Measurements from ENCODE around the gene RNPS1.
A peak's percentile ranks its signal among the peaks of the same experiment; 100 is the strongest.

DNA sequence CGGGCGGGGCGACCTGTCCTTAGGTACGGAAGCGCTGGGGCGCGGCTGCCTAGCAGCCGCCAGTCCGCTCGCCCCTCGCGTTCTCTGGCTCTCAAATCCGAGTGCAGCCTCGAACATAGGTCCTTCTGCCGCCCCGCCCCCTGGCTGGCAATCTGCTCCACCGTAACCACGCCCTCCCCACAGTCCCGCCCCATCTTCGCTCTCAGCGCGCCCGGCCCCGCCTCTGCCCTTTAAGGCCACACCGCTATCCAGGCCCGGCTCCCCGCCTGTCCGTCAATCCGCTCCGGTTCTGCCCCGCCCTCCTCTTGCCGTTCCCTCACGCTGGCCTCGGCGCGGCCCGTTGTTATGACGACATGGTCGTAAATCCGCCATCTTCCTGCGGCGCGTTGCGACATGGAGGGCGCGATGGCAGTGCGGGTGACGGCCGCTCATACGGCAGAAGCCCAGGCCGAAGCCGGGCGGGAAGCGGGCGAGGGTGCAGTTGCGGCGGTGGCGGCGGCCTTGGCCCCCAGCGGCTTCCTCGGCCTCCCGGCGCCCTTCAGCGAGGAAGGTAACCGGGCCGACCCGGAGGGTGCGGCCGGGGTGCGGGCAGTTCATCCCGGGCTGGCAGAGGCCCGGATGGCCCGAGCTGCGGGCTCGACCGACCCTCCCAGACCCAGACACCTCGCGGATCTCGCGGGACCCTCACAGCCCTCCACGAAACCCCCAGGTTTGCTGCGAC lies 44.5 kb downstream of the RNPS1 start, which contains the start of gene E4F1:
- TF ChIP-seq, protein P1, sequence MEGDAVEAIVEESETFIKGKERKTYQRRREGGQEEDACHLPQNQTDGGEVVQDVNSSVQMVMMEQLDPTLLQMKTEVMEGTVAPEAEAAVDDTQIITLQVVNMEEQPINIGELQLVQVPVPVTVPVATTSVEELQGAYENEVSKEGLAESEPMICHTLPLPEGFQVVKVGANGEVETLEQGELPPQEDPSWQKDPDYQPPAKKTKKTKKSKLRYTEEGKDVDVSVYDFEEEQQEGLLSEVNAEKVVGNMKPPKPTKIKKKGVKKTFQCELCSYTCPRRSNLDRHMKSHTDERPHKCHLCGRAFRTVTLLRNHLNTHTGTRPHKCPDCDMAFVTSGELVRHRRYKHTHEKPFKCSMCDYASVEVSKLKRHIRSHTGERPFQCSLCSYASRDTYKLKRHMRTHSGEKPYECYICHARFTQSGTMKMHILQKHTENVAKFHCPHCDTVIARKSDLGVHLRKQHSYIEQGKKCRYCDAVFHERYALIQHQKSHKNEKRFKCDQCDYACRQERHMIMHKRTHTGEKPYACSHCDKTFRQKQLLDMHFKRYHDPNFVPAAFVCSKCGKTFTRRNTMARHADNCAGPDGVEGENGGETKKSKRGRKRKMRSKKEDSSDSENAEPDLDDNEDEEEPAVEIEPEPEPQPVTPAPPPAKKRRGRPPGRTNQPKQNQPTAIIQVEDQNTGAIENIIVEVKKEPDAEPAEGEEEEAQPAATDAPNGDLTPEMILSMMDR (IDR thresholded peaks at IDR 0.05; ENCODE audit: insufficient read depth, low read length), result no peak
- TF ChIP-seq, protein P2, sequence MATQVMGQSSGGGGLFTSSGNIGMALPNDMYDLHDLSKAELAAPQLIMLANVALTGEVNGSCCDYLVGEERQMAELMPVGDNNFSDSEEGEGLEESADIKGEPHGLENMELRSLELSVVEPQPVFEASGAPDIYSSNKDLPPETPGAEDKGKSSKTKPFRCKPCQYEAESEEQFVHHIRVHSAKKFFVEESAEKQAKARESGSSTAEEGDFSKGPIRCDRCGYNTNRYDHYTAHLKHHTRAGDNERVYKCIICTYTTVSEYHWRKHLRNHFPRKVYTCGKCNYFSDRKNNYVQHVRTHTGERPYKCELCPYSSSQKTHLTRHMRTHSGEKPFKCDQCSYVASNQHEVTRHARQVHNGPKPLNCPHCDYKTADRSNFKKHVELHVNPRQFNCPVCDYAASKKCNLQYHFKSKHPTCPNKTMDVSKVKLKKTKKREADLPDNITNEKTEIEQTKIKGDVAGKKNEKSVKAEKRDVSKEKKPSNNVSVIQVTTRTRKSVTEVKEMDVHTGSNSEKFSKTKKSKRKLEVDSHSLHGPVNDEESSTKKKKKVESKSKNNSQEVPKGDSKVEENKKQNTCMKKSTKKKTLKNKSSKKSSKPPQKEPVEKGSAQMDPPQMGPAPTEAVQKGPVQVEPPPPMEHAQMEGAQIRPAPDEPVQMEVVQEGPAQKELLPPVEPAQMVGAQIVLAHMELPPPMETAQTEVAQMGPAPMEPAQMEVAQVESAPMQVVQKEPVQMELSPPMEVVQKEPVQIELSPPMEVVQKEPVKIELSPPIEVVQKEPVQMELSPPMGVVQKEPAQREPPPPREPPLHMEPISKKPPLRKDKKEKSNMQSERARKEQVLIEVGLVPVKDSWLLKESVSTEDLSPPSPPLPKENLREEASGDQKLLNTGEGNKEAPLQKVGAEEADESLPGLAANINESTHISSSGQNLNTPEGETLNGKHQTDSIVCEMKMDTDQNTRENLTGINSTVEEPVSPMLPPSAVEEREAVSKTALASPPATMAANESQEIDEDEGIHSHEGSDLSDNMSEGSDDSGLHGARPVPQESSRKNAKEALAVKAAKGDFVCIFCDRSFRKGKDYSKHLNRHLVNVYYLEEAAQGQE (IDR thresholded peaks at IDR 0.05; ENCODE audit: insufficient replicate concordance, low read depth), result peak; percentile 14
- peak; percentile 85 for TF ChIP-seq POLR2AphosphoS5 (IDR thresholded peaks at IDR 0.05; ENCODE audit: low read depth)
- TF ChIP-seq GABPA (IDR thresholded peaks at IDR 0.05; ENCODE audit: low read depth), result no peak
- TF ChIP-seq SPI1 (IDR thresholded peaks at IDR 0.05; ENCODE audit: borderline replicate concordance, low read depth), result no peak
